GM21360 (cell line): ENCODE results near the gene COL19A1.
A peak's percentile ranks its signal among the peaks of the same experiment; 100 is the strongest.
"Not testable (repeated sequence)": the region's sequence is repeated elsewhere in the genome, so short reads cannot be mapped to it uniquely, and the experiment has no call there.

Experiments
- ATAC-seq: cut with Tn5 transposase; IDR thresholded peaks from one replicate; pipeline ENCODE4 v1.9.1; 2021; ENCODE audit warnings: mild to moderate bottlenecking, moderate library complexity; ENCODE audit not compliant: unreplicated experiment

The COL19A1 gene

GRCh38 chr6:69866770-69867638 lies 648 bp downstream of the COL19A1 start:
- ATAC-seq, result peak; percentile 65

DNA sequence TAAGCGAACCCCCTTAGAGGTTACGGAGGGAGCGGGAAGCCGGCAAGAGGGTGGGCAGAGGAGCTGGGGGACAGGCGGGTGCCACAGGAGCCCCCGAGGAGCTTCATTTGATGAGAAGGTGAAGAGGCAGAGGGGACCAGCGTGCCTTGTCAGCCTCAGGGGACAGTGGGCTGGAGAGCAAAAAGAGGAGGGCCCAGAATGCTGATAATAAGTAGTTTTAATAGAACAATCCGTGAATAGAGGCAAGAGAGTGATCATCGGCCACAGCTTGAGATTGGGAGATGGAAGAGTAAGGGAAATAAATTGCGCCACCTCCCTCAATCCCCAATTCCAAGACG lies 1.3 kb downstream of the COL19A1 start:
- ATAC-seq, result peak; percentile 19

- no peak for ATAC-seq
Observed at GRCh38 chr6:69868252-69868804, 2.0 kb downstream of the COL19A1 start.

GRCh38 chr6:69868961-69869360 lies 2.6 kb downstream of the COL19A1 start:
- no peak for ATAC-seq

DNA sequence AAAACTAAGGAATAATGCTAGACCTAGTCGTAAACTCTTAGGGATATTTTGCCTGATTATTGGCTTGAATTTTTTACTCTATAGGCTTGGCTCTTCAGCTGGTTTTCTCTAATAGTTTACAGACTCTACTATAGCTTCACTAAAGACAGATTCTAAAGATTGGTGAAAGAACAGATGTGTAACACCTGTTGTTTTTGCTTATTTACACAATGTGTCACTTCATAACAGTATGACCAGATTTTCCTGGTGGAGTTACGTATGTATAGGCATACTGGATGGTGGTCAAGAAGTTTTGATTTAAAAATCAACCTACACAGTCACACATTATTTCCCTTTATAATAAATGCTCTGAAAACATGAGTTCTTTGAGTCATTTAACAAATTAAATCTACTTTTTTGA lies 4.8 kb downstream of the COL19A1 start:
- no peak for ATAC-seq

GRCh38 chr6:69873291-69873690 lies 6.9 kb downstream of the COL19A1 start:
- ATAC-seq, result no peak

DNA sequence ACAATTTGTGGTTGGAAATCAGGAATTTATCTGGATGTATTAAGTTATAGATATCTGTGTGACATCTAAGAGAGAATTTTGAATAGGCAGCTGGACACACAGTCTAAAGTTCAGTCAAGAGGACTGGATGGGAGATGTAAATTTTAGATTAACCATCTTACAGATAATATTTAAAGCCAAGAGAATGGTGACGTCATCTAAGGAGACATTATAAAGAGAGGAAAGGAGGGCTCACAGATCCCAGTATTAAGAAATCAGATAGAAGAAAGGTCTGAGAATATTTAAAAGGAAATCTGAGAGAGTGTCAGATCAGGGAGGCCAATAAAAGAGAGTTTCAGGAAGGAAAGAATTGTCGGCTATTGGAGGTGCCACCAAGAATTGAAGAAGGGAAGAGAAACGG lies 9.4 kb downstream of the COL19A1 start:
- no peak for ATAC-seq

GRCh38 chr6:69878795-69879194 lies 12.4 kb downstream of the COL19A1 start:
- ATAC-seq, result no peak

- peak; percentile 26 for ATAC-seq
Observed at GRCh38 chr6:69880601-69881000, 14.2 kb downstream of the COL19A1 start.

GRCh38 chr6:69881322-69882151 lies 15.2 kb downstream of the COL19A1 start:
- ATAC-seq, result peak; percentile 88

- no peak for ATAC-seq
Observed at GRCh38 chr6:69883551-69883950, 17.2 kb downstream of the COL19A1 start.

DNA sequence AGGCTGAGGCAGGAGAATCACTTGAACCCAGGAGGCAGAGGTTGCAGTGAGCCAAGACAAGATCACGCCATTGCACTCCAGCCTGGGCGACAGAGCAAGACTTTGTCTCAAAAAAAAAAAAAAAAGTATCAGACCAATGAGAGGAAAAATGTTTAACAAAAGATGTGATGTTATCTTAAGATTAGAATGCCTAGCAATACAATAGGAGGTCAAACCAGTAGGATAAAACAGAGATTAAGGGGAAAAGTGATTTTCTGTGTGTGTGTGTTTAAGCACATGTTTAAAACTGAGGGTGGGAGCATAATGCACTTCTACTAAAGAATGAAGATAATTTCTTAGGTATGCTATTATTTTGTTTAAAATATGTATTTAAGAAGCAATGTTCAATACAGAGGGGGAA lies 17.9 kb downstream of the COL19A1 start:
- no peak for ATAC-seq

DNA sequence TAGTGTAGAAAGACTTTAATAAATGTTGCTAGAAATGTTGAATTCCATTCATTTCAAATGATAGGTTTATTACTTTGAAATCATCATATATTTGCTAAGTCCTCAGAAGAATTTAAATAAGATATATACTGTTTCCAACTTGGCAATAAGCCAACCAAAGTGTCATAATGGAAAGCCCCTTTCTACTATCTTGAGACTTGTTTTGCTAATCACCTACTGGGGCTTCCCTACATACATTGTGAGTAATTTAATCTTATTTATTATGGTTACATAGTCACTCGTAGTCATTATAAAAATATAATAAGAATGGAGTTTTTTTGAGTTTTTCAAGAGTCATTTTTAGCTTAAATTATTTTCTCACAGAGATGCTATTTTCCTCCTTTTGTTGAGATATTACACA lies 20.7 kb downstream of the COL19A1 start:
- ATAC-seq, result peak; percentile 53

DNA sequence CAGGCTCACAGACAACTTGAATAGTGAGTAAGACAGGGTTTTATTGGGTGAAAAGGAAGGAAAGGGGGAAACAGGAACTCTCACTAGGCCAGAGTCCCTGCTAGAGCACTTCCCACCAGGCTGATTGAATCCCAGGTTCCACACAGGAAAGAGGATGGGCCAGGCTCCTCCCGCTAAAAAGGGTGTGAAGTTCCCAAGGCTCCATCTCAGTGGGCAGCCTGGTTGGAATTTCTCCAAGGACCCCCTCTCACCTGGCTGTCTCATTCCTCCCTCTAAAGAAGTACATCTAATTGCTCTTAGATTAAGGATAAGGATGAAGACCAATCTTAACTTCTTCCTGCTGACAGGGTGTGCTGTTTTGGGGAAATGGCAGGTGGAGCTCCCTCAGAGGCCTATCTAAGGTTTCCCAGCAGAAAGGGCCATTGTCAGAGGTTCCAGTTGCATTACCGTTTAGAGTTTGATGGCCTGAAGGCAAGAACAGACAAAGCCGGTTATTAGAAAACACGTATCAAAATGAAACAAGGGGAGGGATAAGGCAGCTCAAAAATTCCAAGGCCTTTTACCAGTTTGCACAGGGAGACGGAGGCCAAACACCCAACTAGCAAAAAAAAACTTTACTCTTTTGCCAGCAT lies 21.5 kb downstream of the COL19A1 start:
- ATAC-seq, result no peak

DNA sequence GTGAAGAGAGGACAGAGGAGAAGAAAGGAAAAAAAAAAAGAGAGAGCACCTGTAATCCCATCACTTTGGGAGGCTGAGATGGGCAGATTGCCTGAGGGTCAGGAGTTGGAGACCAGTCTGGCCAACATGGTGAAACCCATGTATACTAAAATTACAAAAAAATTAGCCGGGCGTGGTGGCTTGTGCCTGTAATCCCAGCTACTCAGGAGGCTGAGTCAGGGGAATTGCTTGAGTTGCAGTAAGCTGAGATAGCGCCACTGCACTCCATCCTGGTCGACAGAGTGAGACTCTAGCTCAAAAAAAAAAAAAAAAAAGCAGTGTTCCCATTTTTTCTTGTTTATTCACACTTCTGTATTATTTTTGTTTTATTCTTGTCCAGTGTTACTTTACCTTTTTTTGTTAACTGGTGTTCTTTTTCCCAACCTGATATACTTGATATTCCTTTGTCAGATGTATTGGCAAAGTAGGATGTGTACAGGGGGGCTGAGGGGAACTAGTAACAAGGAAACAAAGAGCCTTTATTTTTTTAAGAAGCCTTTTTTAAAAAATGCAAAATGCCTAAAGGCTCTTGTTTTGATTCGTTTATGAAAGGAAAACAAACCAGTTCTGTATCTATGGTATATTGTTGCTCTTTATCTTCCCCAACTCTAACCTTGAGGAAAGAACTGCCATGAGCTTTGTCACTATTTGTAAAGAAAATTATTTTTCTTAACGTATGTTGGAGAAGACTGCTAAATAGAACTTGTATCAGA lies 22.3 kb downstream of the COL19A1 start:
- ATAC-seq, result no peak

DNA sequence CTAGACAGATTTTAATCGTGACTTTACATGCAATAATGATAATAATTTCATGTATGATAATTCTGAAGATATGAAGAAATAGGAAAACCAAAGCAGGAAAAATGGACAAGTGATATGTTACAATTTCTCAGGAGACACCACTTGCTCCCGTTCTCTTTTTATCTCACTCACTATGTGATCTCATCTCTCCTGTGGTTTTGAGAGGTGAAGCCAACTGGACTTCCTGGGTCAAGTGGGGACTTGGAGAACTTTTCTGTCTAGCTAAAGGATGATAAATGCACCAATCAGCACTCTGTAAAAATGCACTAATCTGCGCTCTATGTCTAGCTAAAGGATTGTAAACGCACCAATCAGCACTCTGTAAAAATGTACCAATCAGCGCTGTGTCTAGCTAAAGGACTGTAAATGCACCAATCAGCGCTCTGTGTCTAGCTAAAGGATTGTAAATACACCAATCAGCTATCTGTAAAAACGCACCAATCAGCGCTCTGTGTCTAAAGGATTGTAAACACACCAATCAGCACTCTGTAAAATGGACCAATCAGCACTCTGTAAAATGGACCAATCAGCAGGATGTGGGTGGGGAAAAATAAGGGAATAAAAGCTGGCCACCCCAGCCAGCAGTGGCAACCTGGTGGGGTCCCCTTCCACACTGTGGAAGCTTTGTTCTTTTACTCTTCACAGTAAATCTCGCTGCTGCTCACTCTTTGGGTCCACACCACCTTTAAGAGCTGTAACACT lies 23.0 kb downstream of the COL19A1 start:
- ATAC-seq, result not testable (repeated sequence)

DNA sequence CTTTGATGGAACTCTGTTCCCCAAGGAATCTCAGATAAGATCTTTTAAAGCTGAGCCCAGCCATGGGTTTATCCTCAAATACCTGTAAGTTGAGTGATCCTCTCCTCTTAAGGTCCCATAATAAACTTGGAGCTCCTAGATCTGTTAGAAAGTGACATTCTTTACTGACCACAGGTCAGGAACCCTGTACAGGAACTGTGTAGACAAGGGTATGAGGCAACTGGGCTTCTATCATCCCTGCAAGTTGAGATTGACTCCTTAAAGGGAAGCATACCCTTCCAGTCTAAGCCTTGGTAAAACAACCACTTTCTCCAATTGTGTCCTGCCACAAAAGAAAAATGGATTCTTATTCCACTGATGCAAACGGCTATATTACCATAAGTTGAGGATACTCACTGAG lies 26.2 kb downstream of the COL19A1 start:
- not testable (repeated sequence) for ATAC-seq

DNA sequence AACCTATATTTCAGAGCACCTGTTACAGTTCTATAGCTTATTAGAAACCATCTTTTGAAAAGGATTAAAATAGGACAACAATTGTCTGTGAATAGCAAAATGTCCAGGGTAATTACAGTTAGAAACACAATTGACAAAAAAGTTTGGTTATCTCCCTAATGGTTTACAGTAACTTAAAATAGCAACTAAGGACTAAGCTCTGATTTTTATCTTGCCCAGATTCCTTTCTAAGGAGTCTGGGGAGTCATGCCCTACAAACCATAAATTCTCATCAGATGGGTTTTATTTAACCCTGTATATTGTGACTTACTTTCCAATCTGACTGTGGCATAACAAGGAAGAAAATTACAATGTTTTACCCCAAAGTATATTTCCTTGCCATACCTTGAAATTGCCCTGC lies 26.9 kb downstream of the COL19A1 start:
- not testable (repeated sequence) for ATAC-seq

- no peak for ATAC-seq
Observed at GRCh38 chr6:69894578-69895347, 28.4 kb downstream of the COL19A1 start.
